Activated CD4-positive, alpha-beta T cell treated with anti-CD3 and anti-CD28 coated beads, Interleukin-2, amount 50 U/mL, for 1 hour (primary cell): ENCODE data around the gene SUSD1.
"Not testable (repeated sequence)": the region's sequence is repeated elsewhere in the genome, so short reads cannot be mapped to it uniquely, and the experiment has no call there.

Source experiments
- DNase-seq: peaks from one replicate; pipeline ENCODE4 v3.0.0-alpha.2; 2020

The SUSD1 gene

GRCh38 chr9:112174965-112175795 is at the start of gene SUSD1:
TSS of gene SUSD1 (minus strand) at chr9:112175297. CDS start at chr9:112175235, 62 bp downstream.
- DNase-seq, result peak; percentile 35

GRCh38 chr9:112224401-112225289 is 49.5 kb upstream of the SUSD1 start:
- DNase-seq, result no peak

GRCh38 chr9:112218908-112219307 is 43.8 kb upstream of the SUSD1 start:
- no peak for DNase-seq

GRCh38 chr9:112212926-112213325 is 37.8 kb upstream of the SUSD1 start:
- DNase-seq, result no peak

- no peak for DNase-seq
These were observed 32.4 kb upstream of the SUSD1 start for GRCh38 chr9:112207451-112207850.

- no peak for DNase-seq
These were observed 28.4 kb upstream of the SUSD1 start for GRCh38 chr9:112203536-112203935.

GRCh38 chr9:112200711-112201110 is 25.6 kb upstream of the SUSD1 start:
- DNase-seq, result no peak

GRCh38 chr9:112198646-112199045 is 23.5 kb upstream of the SUSD1 start:
- no peak for DNase-seq

- no peak for DNase-seq
These were observed 19.9 kb upstream of the SUSD1 start for GRCh38 chr9:112194969-112195431.

- no peak for DNase-seq
These were observed 18.6 kb upstream of the SUSD1 start for GRCh38 chr9:112193572-112194288.

GRCh38 chr9:112190320-112190719 is 15.2 kb upstream of the SUSD1 start:
- DNase-seq, result not testable (repeated sequence)

GRCh38 chr9:112188884-112189283 is 13.8 kb upstream of the SUSD1 start:
- DNase-seq, result no peak

- no peak for DNase-seq
These were observed 12.3 kb upstream of the SUSD1 start for GRCh38 chr9:112187404-112187803.

GRCh38 chr9:112186695-112187094 is 11.6 kb upstream of the SUSD1 start:
- DNase-seq, result no peak

- no peak for DNase-seq
These were observed 9.8 kb upstream of the SUSD1 start for GRCh38 chr9:112184946-112185345.

GRCh38 chr9:112184221-112184620 is 9.1 kb upstream of the SUSD1 start:
- no peak for DNase-seq

- peak; percentile 20 for DNase-seq
These were observed 5.3 kb upstream of the SUSD1 start for GRCh38 chr9:112180387-112180881.

GRCh38 chr9:112179816-112180215 is 4.7 kb upstream of the SUSD1 start:
- DNase-seq, result no peak

- peak; percentile 29 for DNase-seq
These were observed 1.4 kb upstream of the SUSD1 start for GRCh38 chr9:112176524-112176923.

- DNase-seq, result no peak
These were observed 759 bp upstream of the SUSD1 start for GRCh38 chr9:112175796-112176315.

- peak; percentile 67 for DNase-seq
These were observed 704 bp downstream of the SUSD1 start for GRCh38 chr9:112174222-112174964.
